Transverse colon (tissue), 4 donors: ENCODE measurements around the gene COL21A1. TPM values are rescaled to one million over a fixed set of nuclear protein-coding genes. Genes with fewer than 3 reads are reported as not detected.

Experiments
- DNase-seq: peaks from one replicate; pipeline ENCODE4 v3.0.0-alpha.2; 2019
- H3K27ac ChIP-seq, 4 donors: fragments of 200-600 bp; sonication (generic); 2 replicates each; pipeline ENCODE4 v1.5.1; 2016 to 2018; ENCODE audit warnings: inconsistent platforms in 4 of 4
- H3K27me3 ChIP-seq: fragments of 200-600 bp; sonication (generic); 2 replicates; pipeline ENCODE4 v1.5.1; 2017; ENCODE audit warnings: inconsistent platforms
- H3K36me3 ChIP-seq, 4 donors: fragments of 200-600 bp; sonication (generic); 2 replicates each; pipeline ENCODE4 v1.5.1; 2017 to 2019; ENCODE audit warnings: inconsistent platforms in 4 of 4
- H3K4me1 ChIP-seq, 4 donors: fragments of 200-600 bp; sonication (generic); 2 replicates each; pipeline ENCODE4 v1.5.1; 2017 to 2020; ENCODE audit warnings: inconsistent platforms in 4 of 4
- H3K4me3 ChIP-seq, 4 donors: fragments of 200-600 bp; sonication (generic); 1 replicate in 1 of 4; 2 replicates in 3 of 4; pipeline versions ENCODE4 v1.5.1 to v1.6.1; 2017 to 2019; ENCODE audit warnings: inconsistent platforms in 4 of 4
- H3K9me3 ChIP-seq, 2 donors: fragments of 200-600 bp; sonication (generic); 2 replicates each; pipeline ENCODE4 v1.5.1; 2017 to 2019; ENCODE audit warnings: inconsistent platforms in 2 of 2
- CTCF ChIP-seq, 5 experiments: fragments of 200-600 bp in 3 of 5; fragments of 450-650 bp in 2 of 5; sonication (generic) in 3 of 5; IDR thresholded peaks; 1 replicate in 2 of 5; 2 replicates in 3 of 5; pipeline ENCODE4 v1.5.1; 2016 to 2017; ENCODE audit warnings: antibody characterized with exemption in 5 of 5, inconsistent platforms in 3 of 5, mild to moderate bottlenecking in 2 of 5, moderate library complexity in 1 of 5
- EP300 ChIP-seq: sonication (generic); formaldehyde crosslinking; IDR thresholded peaks from one replicate; pipeline ENCODE4 v1.6.1; 2017; ENCODE audit warnings: antibody characterized with exemption, low read depth
- POLR2A ChIP-seq: fragments of 450-650 bp; IDR thresholded peaks from one replicate; pipeline ENCODE4 v1.6.1; 2016; ENCODE audit warnings: antibody characterized with exemption, mild to moderate bottlenecking, moderate library complexity
- POLR2AphosphoS5 ChIP-seq, 3 donors: sonication (generic); formaldehyde crosslinking; IDR thresholded peaks; one replicate each; pipeline ENCODE4 v1.6.1; 2016; ENCODE audit warnings: antibody characterized with exemption in 3 of 3
- WGBS, 2 donors: methylation state at CpG; one replicate each; pipeline ENCODE4 v1.1.5; 2018; ENCODE audit warnings: low coverage in 1 of 2; 5-methylcytosine and 5-hydroxymethylcytosine counted together
- in situ Hi-C, 4 donors: fragments of 200-750 bp; cut with MboI; loops; one replicate each; pipeline versions ENCODE4 v1.15.0 to v1.15.1; 2017; ENCODE audit warnings: low sequenced_read_pairs in 3 of 4, low pct_ligation_motif_present in 1 of 4, low pct_unique_long_range_greater_than_20kb in 1 of 4
- intact Hi-C: fragments of 100-400 bp; cut with DNase I; formaldehyde crosslinking; loops from one replicate; pipeline ENCODE4 v1.15.1; 2023; ENCODE audit warnings: low total_unique reads
- total RNA-seq, 4 donors: library from RNA; depleted of rRNA; stranded (reverse); fragments of >200 nt; gene quantifications; one replicate each; pipeline ENCODE4 v1.1.0, GENCODE V29; 2016

The COL21A1 gene
- total RNA-seq, 4 donors from 2014 or later = 0.40 to 5.7 (median 3.3) TPM

DNA sequence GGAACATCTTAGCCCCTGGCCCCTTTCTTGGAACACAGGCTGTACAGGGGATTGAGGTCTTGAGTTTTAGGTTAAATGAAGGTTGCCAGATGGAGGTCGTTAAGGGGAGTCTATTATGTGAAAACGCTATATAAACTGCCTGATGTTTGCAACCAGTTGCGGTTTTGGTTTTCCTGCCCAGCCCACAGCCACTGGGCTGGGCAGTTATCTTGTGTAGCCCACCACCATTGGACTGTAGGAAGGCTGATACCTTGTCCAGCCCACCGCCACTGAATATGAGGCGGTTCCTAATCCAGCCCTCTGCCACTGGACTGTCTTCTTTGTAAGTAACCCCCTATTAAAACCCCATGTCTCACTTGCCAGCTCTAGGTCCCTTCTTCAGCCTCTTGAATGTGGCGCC lies 42.3 kb upstream of the COL21A1 start:
- DNase-seq = no peak

GRCh38 chr6:56288347-56288746 lies 41.0 kb upstream of the COL21A1 start:
- H3K27me3 ChIP-seq = no peaks in the 10 kb centered on the region
- H3K27ac ChIP-seq = no peak overlapping the region
- H3K4me3 ChIP-seq = no peak overlapping the region
- no peak for TF ChIP-seq EP300
- TF ChIP-seq POLR2AphosphoS5 (IDR thresholded peaks at IDR 0.05) = no peak
- no peak for TF ChIP-seq POLR2A
- TF ChIP-seq CTCF (IDR thresholded peaks at IDR 0.05) = no peak
- H3K9me3 ChIP-seq = no peaks in the 10 kb centered on the region
- H3K4me1 ChIP-seq = no peaks in the 10 kb centered on the region
- intact Hi-C loops (no loop called here), in situ Hi-C loops (no loop called here)
- 46 to 61% methylated on average over 2 of the region's 2 CpGs for WGBS, 2 donors
- no peak for DNase-seq
- no peaks in the 10 kb centered on the region for H3K36me3 ChIP-seq

More for the DNA sequence above, 42.3 kb upstream of the COL21A1 start:
- Histone ChIP-seq H3K27me3 (no peaks in the 10 kb centered on the region), H3K9me3 (no peaks in the 10 kb centered on the region), H3K4me1 (no peaks in the 10 kb centered on the region), H3K27ac (no peak overlapping the region), H3K4me3 (no peak overlapping the region), H3K36me3 (no peaks in the 10 kb centered on the region)
- no peak for TF ChIP-seq POLR2AphosphoS5 (IDR thresholded peaks at IDR 0.05)
- intact Hi-C loops = no loop called here
- 60 to 84% methylated on average over 1 to 6 of the region's 6 CpGs for WGBS, 2 donors
- in situ Hi-C loops = loop anchor here (5.0 to 10.0 kb wide), 2 partner anchors 305 to 307 kb away; no protein-coding TSS in a partner anchor

DNA sequence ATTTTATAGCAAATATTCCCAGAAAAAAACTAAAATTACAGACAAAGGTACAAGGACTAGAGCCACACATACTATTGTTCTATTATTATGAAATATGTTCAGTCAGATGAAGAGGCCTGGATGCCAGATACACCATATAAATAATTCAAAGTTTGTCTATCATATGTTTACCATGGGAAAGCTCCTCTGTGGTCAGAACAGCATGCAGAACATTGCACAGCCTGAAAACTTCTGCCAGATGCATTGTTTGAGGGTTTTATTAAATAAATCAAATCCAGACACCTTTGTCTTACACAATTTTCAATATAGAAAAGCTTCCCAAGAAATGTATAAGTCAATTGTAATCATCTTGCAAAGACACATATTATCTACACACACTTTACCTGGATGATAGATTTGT lies 35.0 kb upstream of the COL21A1 start:
- no peak for DNase-seq
- in situ Hi-C loops = no loop called here
- no peak overlapping the region for H3K4me3 ChIP-seq
- H3K27me3 ChIP-seq = no peaks in the 10 kb centered on the region
- H3K4me1 ChIP-seq = peaks cover 0 to 9% (median 4%) of the 10 kb centered on the region in 4 donors
- no peak for TF ChIP-seq POLR2A
- no peak for TF ChIP-seq CTCF (IDR thresholded peaks at IDR 0.05)
- no peak for TF ChIP-seq POLR2AphosphoS5 (IDR thresholded peaks at IDR 0.05)
- TF ChIP-seq EP300 = no peak
- no peaks in the 10 kb centered on the region for H3K9me3 ChIP-seq
- no peaks in the 10 kb centered on the region for H3K36me3 ChIP-seq
- H3K27ac ChIP-seq = no peak overlapping the region
- intact Hi-C loops = no loop called here

DNA sequence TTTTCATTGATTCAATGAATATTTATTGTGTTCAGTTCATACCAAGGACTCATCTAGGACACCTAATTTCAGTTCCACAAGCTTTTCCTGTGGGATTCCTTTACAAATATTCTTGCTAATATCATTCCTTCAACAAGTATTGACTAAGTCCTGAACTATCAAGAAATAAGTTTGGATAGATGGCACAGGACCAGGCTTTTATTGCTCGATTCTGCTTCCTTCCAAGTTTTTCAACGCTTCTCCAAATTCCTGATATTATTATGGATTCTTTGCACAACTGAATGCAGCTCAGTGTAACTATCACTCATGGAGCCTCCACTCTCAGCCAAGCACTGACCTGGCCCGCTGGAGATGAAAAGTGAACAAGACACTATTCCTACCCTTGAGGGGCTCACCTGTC lies 32.7 kb upstream of the COL21A1 start:
- intact Hi-C loops = no loop called here
- Histone ChIP-seq H3K9me3 (no peaks in the 10 kb centered on the region), H3K27ac (no peak overlapping the region), H3K36me3 (no peaks in the 10 kb centered on the region), H3K4me1 (peaks cover 0 to 9% (median 4%) of the 10 kb centered on the region in 4 donors), H3K4me3 (no peak overlapping the region), H3K27me3 (no peaks in the 10 kb centered on the region)
- DNase-seq = no peak
- in situ Hi-C loops = no loop called here
- 51 to 63% methylated on average over 3 of the region's 3 CpGs for WGBS, 2 donors
- TF ChIP-seq CTCF (IDR thresholded peaks at IDR 0.05) (no peak), POLR2A (no peak), EP300 (no peak)
